KMS-11 (cell line): ENCODE measurements around the gene SPEM1.

Source experiments
- H2AFZ ChIP-seq: fragments of 200-600 bp; sonication (generic); 2 replicates; pipeline ENCODE4 v1.6.1; 2016; ENCODE audit warnings: antibody characterized with exemption, mixed run types, low read depth
- H3K27ac ChIP-seq: fragments of 200-600 bp; sonication (generic); 2 replicates; pipeline ENCODE4 v1.6.1; 2016; ENCODE audit warnings: mild to moderate bottlenecking, mixed run types
- H3K27me3 ChIP-seq: fragments of 200-600 bp; sonication (generic); 2 replicates; pipeline ENCODE4 v1.6.1; 2017; ENCODE audit warnings: mild to moderate bottlenecking, low read depth, mixed run types, moderate library complexity; ENCODE audit not compliant: insufficient read depth
- H3K36me3 ChIP-seq: fragments of 200-600 bp; sonication (generic); 2 replicates; pipeline ENCODE4 v1.6.1; 2017; ENCODE audit warnings: mild to moderate bottlenecking, mixed run types; ENCODE audit not compliant: insufficient read depth
- H3K4me1 ChIP-seq: fragments of 200-600 bp; sonication (generic); 2 replicates; pipeline ENCODE4 v1.6.1; 2016; ENCODE audit warnings: mild to moderate bottlenecking, low read depth, mixed run types; ENCODE audit not compliant: poor library complexity, severe bottlenecking
- H3K4me2 ChIP-seq: fragments of 200-600 bp; sonication (generic); 2 replicates; pipeline ENCODE4 v1.7.0; 2016; ENCODE audit warnings: mild to moderate bottlenecking, mixed run types
- H3K4me3 ChIP-seq: fragments of 200-600 bp; sonication (generic); IDR thresholded peaks from 2 replicates; pipeline ENCODE4 v1.6.1; 2017; ENCODE audit warnings: low read depth, low read length, mixed read lengths; ENCODE audit not compliant: insufficient read depth
- H3K79me2 ChIP-seq: fragments of 200-600 bp; sonication (generic); 2 replicates; pipeline ENCODE4 v1.6.1; 2016; ENCODE audit warnings: low read depth, mixed run types; ENCODE audit not compliant: insufficient read depth
- H3K9ac ChIP-seq: fragments of 200-600 bp; sonication (generic); 2 replicates; pipeline ENCODE4 v1.6.1; 2016; ENCODE audit warnings: mild to moderate bottlenecking, mixed run types
- H4K20me1 ChIP-seq: fragments of 200-600 bp; sonication (generic); 2 replicates; pipeline ENCODE4 v1.6.1; 2016; ENCODE audit warnings: mild to moderate bottlenecking, mixed run types; ENCODE audit not compliant: insufficient read depth
- CTCF ChIP-seq: fragments of 200-600 bp; sonication (generic); conservative IDR thresholded peaks from 2 replicates; pipeline ENCODE4 v1.6.1; 2017; ENCODE audit warnings: low read depth, mild to moderate bottlenecking, antibody characterized with exemption, low read length, moderate library complexity, mixed read lengths

The SPEM1 gene

DNA sequence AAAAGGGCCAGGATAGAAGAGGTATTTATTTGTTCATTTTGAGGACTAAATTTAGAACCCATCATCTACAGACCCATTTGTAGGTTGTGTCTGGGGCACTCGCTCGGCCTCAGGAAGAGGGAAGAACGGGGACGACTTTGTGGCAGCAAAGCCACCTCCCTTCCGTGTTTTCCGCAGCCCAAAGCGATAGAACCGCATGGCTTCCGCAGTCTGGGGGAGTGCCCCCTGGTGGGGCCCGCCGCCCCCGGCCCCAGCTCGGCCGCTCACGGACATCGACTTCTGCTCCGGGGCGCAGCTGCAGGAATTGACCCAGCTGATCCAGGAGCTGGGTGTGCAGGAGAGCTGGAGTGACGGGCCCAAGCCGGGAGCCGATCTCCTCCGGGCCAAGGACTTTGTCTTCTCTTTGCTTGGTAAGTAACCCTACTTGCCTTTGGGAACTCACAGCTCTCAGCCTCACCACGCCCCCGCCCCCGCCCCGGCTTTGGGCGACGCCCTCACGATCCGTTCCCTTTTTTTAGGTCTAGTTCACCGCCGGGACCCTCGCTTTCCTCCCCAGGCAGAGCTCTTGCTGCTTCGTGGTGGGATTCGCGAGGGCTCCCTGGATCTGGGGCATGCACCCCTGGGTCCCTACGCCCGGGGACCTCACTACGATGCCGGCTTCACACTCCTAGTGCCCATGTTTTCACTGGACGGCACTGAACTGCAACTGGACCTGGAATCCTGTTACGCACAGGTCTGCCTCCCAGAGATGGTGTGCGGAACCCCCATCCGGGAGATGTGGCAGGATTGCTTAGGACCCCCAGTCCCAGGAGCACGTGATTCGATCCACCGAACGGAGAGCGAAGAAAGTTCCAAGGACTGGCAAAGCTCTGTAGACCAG lies 15.8 kb downstream of the SPEM1 start:
- Histone ChIP-seq H3K4me1 (no peaks in the 10 kb centered on the region), H3K4me3 (no peak overlapping the region), H3K9ac (no peak overlapping the region), H3K4me2 (no peak overlapping the region), H3K79me2 (no peaks in the 10 kb centered on the region), H3K27ac (no peak overlapping the region), H3K27me3 (no peaks in the 10 kb centered on the region), H3K36me3 (no peaks in the 10 kb centered on the region), H2AFZ (peak overlapping the region; percentile 30; the same call in 1 of the 2 replicates), H4K20me1 (no peaks in the 10 kb centered on the region)
- no peak for TF ChIP-seq CTCF

DNA sequence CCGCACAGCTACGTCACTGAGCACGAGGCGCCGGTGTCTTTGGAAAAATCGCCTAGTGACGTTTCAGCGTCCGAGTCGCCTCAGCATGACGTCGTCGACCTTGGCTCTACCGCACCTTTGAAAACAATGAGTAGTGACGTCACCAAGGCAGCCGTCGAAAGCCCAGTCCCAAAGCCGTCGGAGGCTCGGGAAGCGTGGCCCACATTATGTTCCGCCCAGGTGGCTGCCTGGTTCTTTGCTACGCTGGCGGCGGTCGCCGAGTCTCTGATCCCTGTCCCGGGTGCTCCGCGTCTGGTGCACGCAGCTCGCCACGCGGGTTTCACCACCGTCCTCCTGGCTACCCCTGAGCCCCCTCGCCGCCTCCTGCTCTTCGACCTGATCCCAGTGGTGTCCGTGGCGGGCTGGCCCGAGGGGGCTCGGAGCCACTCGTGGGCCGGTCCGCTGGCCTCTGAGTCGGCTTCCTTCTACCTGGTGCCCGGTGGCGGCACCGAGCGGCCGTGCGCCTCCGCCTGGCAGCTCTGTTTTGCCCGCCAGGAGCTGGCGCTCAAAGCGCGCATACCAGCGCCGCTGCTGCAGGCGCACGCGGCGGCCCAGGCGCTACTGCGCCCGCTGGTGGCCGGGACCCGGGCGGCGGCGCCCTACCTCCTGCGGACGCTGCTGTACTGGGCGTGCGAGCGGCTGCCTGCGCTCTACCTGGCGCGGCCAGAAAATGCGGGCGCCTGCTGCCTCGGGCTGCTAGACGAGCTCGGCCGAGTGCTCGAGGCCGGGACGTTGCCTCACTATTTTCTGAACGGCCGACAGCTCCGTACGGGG lies 16.6 kb downstream of the SPEM1 start:
- no peaks in the 10 kb centered on the region for H3K79me2 ChIP-seq
- no peak overlapping the region for H3K4me3 ChIP-seq
- no peak overlapping the region for H3K4me2 ChIP-seq
- H3K27ac ChIP-seq, result no peak overlapping the region
- H3K9ac ChIP-seq, result no peak overlapping the region
- no peak for TF ChIP-seq CTCF
- no peaks in the 10 kb centered on the region for H3K4me1 ChIP-seq
- H3K27me3 ChIP-seq, result no peaks in the 10 kb centered on the region
- no peak overlapping the region for H2AFZ ChIP-seq
- H3K36me3 ChIP-seq, result no peaks in the 10 kb centered on the region
- no peaks in the 10 kb centered on the region for H4K20me1 ChIP-seq

DNA sequence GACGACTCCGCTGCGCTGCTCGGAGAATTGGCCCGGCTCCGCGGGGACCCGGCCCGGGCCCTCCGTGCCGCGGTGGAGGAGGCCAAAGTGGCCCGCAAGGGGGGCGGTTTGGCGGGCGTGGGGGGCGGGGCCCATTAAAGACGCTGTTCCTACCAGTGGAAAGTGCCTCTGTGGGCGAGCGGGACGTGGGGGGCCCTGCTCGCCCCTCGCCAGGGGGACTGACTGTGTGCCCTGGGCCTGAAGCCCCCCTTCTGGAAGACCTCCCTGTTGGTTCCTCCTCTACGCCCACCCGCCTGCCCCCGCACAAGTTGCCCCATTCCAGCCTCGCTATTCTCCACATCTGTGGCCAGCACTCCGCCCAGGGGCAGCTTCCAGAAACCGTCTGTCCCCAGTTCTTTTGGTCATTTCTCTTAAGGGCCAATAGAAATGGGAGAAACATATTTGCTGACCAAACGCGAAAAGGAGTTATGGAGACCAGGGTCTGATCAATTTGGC lies 17.3 kb downstream of the SPEM1 start:
- Histone ChIP-seq H3K36me3 (no peaks in the 10 kb centered on the region), H3K9ac (no peak overlapping the region), H3K4me3 (no peak overlapping the region), H3K4me1 (no peaks in the 10 kb centered on the region), H3K79me2 (no peaks in the 10 kb centered on the region), H3K4me2 (no peak overlapping the region), H3K27ac (no peak overlapping the region), H3K27me3 (no peaks in the 10 kb centered on the region), H2AFZ (no peak overlapping the region), H4K20me1 (no peaks in the 10 kb centered on the region)
- TF ChIP-seq CTCF, result no peak

DNA sequence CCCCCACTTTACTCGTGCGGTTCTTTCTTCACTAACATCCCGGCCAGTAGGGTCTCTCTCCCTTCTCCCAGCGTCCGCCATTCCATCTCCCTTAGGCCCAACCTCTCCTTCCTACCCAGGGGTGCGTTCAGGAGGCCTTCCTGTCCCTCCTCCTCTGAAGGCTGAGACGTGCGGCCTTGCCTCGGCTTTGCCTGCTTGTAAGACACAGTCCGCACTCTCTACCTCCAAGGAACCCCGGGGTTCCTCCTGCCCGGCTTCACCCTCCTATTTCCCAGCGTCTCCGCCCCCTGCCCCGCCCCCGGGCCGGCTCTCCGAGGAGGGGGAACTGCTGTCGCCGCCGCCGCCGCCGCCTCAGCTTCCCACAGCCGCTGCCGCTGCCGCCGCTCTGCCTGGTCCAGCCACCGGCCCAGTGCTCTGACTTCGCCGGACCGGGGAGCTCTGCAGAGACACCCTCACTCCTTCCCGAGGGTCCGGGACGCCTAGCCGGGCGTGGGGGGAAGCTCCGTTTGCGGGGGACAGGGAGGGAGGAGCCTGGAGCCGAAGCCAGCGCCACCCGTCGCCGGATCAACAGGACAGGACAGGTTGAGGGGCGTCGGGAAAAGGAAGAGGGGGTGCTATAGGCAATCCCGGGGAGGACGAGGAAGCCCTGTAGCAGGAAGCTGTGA lies 18.0 kb downstream of the SPEM1 start:
- Histone ChIP-seq H3K4me3 (no peak overlapping the region), H3K27me3 (no peaks in the 10 kb centered on the region), H3K4me1 (no peaks in the 10 kb centered on the region), H4K20me1 (no peaks in the 10 kb centered on the region), H3K9ac (no peak overlapping the region), H3K36me3 (no peaks in the 10 kb centered on the region), H3K27ac (no peak overlapping the region), H2AFZ (no peak overlapping the region), H3K79me2 (no peaks in the 10 kb centered on the region), H3K4me2 (no peak overlapping the region)
- no peak for TF ChIP-seq CTCF
